ENCODE measurements around the gene TTC28.

- TF ChIP-seq SP1 (IDR thresholded peaks at IDR 0.05; ENCODE audit: low read depth) (no peak), CTCF (IDR thresholded peaks at IDR 0.05 in 2 of 3, conservative IDR thresholded peaks at IDR 0.05 in 1 of 3; ENCODE audit: borderline replicate concordance in 1 of 3, insufficient read depth in 1 of 3, low read depth in 2 of 3, low read length in 2 of 3) (no peak)
These were observed 299.7 kb downstream of the TTC28 start for GRCh38 chr22:28379951-28380350.
